ENCODE measurements around the gene DAGLA.

The DAGLA gene

GRCh38 chr11:61782841-61783240 lies 102.7 kb downstream of the DAGLA start:
- Histone ChIP-seq H3K9me3 (ENCODE audit: insufficient read depth, low read length) (no peaks in the 10 kb centered on the region), H3K9ac (ENCODE audit: low read length) (no peak overlapping the region), H3K79me2 (ENCODE audit: insufficient read depth, low read length) (no peaks in the 10 kb centered on the region), H3F3A (ENCODE audit: insufficient read depth) (no peaks in the 10 kb centered on the region), H3K4me2 (ENCODE audit: low read depth, low read length, poor library complexity, severe bottlenecking) (no peak overlapping the region), H3K27ac (ENCODE audit: low read depth, low read length) (no peak overlapping the region), H3K36me3 (ENCODE audit: low read length) (no peaks in the 10 kb centered on the region), H3K27me3 (ENCODE audit: low read length) (no peaks in the 10 kb centered on the region), H3K9me2 (replicated peaks; ENCODE audit: insufficient read depth, low read length) (no peaks in the 10 kb centered on the region), H4K20me1 (ENCODE audit: low read depth, low read length) (no peaks in the 10 kb centered on the region), H2AFZ (ENCODE audit: low read depth, low read length, severe bottlenecking) (no peak overlapping the region), H3K4me3 (ENCODE audit: insufficient read depth, low read length, poor library complexity, severe bottlenecking) (no peak overlapping the region)
- TF ChIP-seq CTCF (IDR thresholded peaks at IDR 0.05; ENCODE audit: insufficient read depth, low read length, poor library complexity, severe bottlenecking) (no peak), EZH2phosphoT487 (conservative IDR thresholded peaks at IDR 0.05; ENCODE audit: low read length) (no peak)

GRCh38 chr11:61783717-61784505 lies 103.7 kb downstream of the DAGLA start:
- Histone ChIP-seq H3K4me2 (ENCODE audit: low read depth, low read length, poor library complexity, severe bottlenecking) (no peak overlapping the region), H2AFZ (ENCODE audit: low read depth, low read length, severe bottlenecking) (no peak overlapping the region), H3K27ac (ENCODE audit: low read depth, low read length) (no peak overlapping the region), H4K20me1 (ENCODE audit: low read depth, low read length) (no peaks in the 10 kb centered on the region), H3K9me2 (replicated peaks; ENCODE audit: insufficient read depth, low read length) (no peaks in the 10 kb centered on the region), H3K36me3 (ENCODE audit: low read length) (no peaks in the 10 kb centered on the region), H3K9ac (ENCODE audit: low read length) (no peak overlapping the region), H3K27me3 (ENCODE audit: low read length) (no peaks in the 10 kb centered on the region), H3K4me3 (ENCODE audit: insufficient read depth, low read length, poor library complexity, severe bottlenecking) (no peak overlapping the region), H3K9me3 (ENCODE audit: insufficient read depth, low read length) (no peaks in the 10 kb centered on the region), H3F3A (ENCODE audit: insufficient read depth) (no peaks in the 10 kb centered on the region), H3K79me2 (ENCODE audit: insufficient read depth, low read length) (no peaks in the 10 kb centered on the region)
- TF ChIP-seq EZH2phosphoT487 (conservative IDR thresholded peaks at IDR 0.05; ENCODE audit: low read length) (no peak), CTCF (IDR thresholded peaks at IDR 0.05; ENCODE audit: insufficient read depth, low read length, poor library complexity, severe bottlenecking) (no peak)

GRCh38 chr11:61784506-61784805 lies 104.3 kb downstream of the DAGLA start:
- no peak overlapping the region for H3K27ac ChIP-seq (ENCODE audit: low read depth, low read length)
- H4K20me1 ChIP-seq (ENCODE audit: low read depth, low read length) = no peaks in the 10 kb centered on the region
- no peaks in the 10 kb centered on the region for H3K27me3 ChIP-seq (ENCODE audit: low read length)

More at GRCh38 chr11:61784506-61784805, 104.3 kb downstream of the DAGLA start:
- Histone ChIP-seq H2AFZ (ENCODE audit: low read depth, low read length, severe bottlenecking) (no peak overlapping the region), H3K4me3 (ENCODE audit: insufficient read depth, low read length, poor library complexity, severe bottlenecking) (no peak overlapping the region), H3K9me3 (ENCODE audit: insufficient read depth, low read length) (no peaks in the 10 kb centered on the region), H3K9ac (ENCODE audit: low read length) (no peak overlapping the region), H3K36me3 (ENCODE audit: low read length) (no peaks in the 10 kb centered on the region), H3K79me2 (ENCODE audit: insufficient read depth, low read length) (no peaks in the 10 kb centered on the region), H3K9me2 (replicated peaks; ENCODE audit: insufficient read depth, low read length) (no peaks in the 10 kb centered on the region), H3K4me2 (ENCODE audit: low read depth, low read length, poor library complexity, severe bottlenecking) (no peak overlapping the region), H3F3A (ENCODE audit: insufficient read depth) (no peaks in the 10 kb centered on the region)
- TF ChIP-seq EZH2phosphoT487 (conservative IDR thresholded peaks at IDR 0.05; ENCODE audit: low read length) (no peak), CTCF (IDR thresholded peaks at IDR 0.05; ENCODE audit: insufficient read depth, low read length, poor library complexity, severe bottlenecking) (no peak)

Data from SU-DHL-6 (cell line).